Neural cell (in vitro differentiated cells): Measurements from ENCODE around the gene CNTNAP5. TPM values are rescaled to one million over a fixed set of nuclear protein-coding genes. Genes with fewer than 3 reads are reported as not detected.

ENCODE experiments used
- H2AFZ ChIP-seq: fragments of 200-600, 300-800 bp; sonication (generic), shearing (Covaris generic); 2 replicates; pipeline ENCODE4 v1.6.0; 2014; ENCODE audit warnings: low read depth, mild to moderate bottlenecking, antibody characterized with exemption, low read length, moderate library complexity
- H3F3A ChIP-seq: fragments of 200-600 bp; shearing (Covaris generic); 2 replicates; pipeline ENCODE4 v1.6.1; 2016; ENCODE audit warnings: mild to moderate bottlenecking, moderate library complexity, mixed read lengths, antibody characterized with exemption, low read length; ENCODE audit not compliant: insufficient read depth, poor library complexity, severe bottlenecking
- H3K27ac ChIP-seq: fragments of 200-600, 300-800 bp; sonication (generic), shearing (Covaris generic); 2 replicates; pipeline ENCODE4 v1.5.1; 2014; ENCODE audit warnings: mild to moderate bottlenecking, low read length, moderate library complexity
- H3K27me3 ChIP-seq: fragments of 300-800, 200-600 bp; sonication (generic), shearing (Covaris generic); 2 replicates; pipeline ENCODE4 v1.6.0; 2014; ENCODE audit warnings: mild to moderate bottlenecking, low read depth, low read length, moderate library complexity; ENCODE audit not compliant: insufficient read depth
- H3K36me3 ChIP-seq: fragments of 300-800, 200-600 bp; sonication (generic), shearing (Covaris generic); 2 replicates; pipeline ENCODE4 v1.5.1; 2014; ENCODE audit warnings: mild to moderate bottlenecking, antibody characterized with exemption, low read length, moderate library complexity; ENCODE audit not compliant: insufficient read depth
- H3K4me2 ChIP-seq: fragments of 300-800, 200-600 bp; sonication (generic), shearing (Covaris generic); 2 replicates; pipeline ENCODE4 v1.6.0; 2014; ENCODE audit warnings: mild to moderate bottlenecking, low read length
- H3K4me3 ChIP-seq: fragments of 300-800, 200-600 bp; sonication (generic), shearing (Covaris generic); 2 replicates; pipeline ENCODE4 v1.5.1; 2014; ENCODE audit warnings: mild to moderate bottlenecking, low read length, moderate library complexity
- H3K79me2 ChIP-seq: fragments of 200-600 bp; shearing (Covaris generic); replicated peaks from 2 replicates; pipeline ENCODE4 v1.6.0; 2014; ENCODE audit warnings: mild to moderate bottlenecking, low read length, moderate library complexity; ENCODE audit not compliant: insufficient read depth
- H3K9ac ChIP-seq: fragments of 300-800, 200-600 bp; sonication (generic), shearing (Covaris generic); 2 replicates; pipeline ENCODE4 v1.6.1; 2016; ENCODE audit warnings: mild to moderate bottlenecking, low read length, mixed read lengths
- H3K9me2 ChIP-seq: fragments of 200-600 bp; shearing (Covaris generic); 2 replicates; pipeline ENCODE4 v1.6.1; 2016; ENCODE audit warnings: mild to moderate bottlenecking, low read length, mixed read lengths; ENCODE audit not compliant: insufficient read depth
- H3K9me3 ChIP-seq: fragments of 200-600, 300-800 bp; sonication (generic), shearing (Covaris generic); 2 replicates; pipeline ENCODE4 v1.6.1; 2016; ENCODE audit warnings: mild to moderate bottlenecking, mixed run types, low read length, moderate library complexity, mixed read lengths
- H4K20me1 ChIP-seq: fragments of 200-600 bp; shearing (Covaris generic); 2 replicates; pipeline ENCODE4 v1.6.1; 2016; ENCODE audit warnings: mild to moderate bottlenecking, mixed run types; ENCODE audit not compliant: insufficient read depth
- RAD21 ChIP-seq: fragments of 450-650 bp; conservative IDR thresholded peaks from 2 replicates; pipeline ENCODE4 v1.6.1; 2014; ENCODE audit warnings: antibody characterized with exemption, mild to moderate bottlenecking, moderate library complexity
- SMC3 ChIP-seq: fragments of 450-650 bp; conservative IDR thresholded peaks from 2 replicates; pipeline ENCODE4 v1.6.1; 2014; ENCODE audit warnings: antibody characterized with exemption, mild to moderate bottlenecking, moderate library complexity; ENCODE audit not compliant: poor library complexity
- polyA plus RNA-seq: library from polyadenylated mRNA; depleted of rRNA; stranded (reverse); fragments of >200 nt; gene quantifications from 2 replicates; pipeline ENCODE4 v1.2.3, GENCODE V29; 2014
- TF ChIP-seq, protein P1 (sequence below): fragments of 450-650 bp; IDR thresholded peaks from 2 replicates; pipeline ENCODE4 v1.5.1; 2014; ENCODE audit warnings: antibody characterized with exemption, mild to moderate bottlenecking, moderate library complexity; ENCODE audit not compliant: poor library complexity, severe bottlenecking
- TF ChIP-seq, protein P2 (sequence below): IDR thresholded peaks from 2 replicates; pipeline ENCODE4 v1.6.1; 2012; ENCODE audit warnings: borderline replicate concordance

Gene CNTNAP5
- polyA plus RNA-seq, 1 donor from 2014 or later = 19.3 TPM

GRCh38 chr2:124804014-124804940 lies 779.2 kb downstream of the CNTNAP5 start:
- H4K20me1 ChIP-seq = no peaks in the 10 kb centered on the region
- H3K9me2 ChIP-seq = no peaks in the 10 kb centered on the region
- H3K79me2 ChIP-seq = no peaks in the 10 kb centered on the region
- H3K4me2 ChIP-seq = no peak overlapping the region
- no peaks in the 10 kb centered on the region for H3K9me3 ChIP-seq
- no peaks in the 10 kb centered on the region for H3K36me3 ChIP-seq
- no peak overlapping the region for H3K27ac ChIP-seq
- H3K4me3 ChIP-seq = no peak overlapping the region
- TF ChIP-seq, protein P1, sequence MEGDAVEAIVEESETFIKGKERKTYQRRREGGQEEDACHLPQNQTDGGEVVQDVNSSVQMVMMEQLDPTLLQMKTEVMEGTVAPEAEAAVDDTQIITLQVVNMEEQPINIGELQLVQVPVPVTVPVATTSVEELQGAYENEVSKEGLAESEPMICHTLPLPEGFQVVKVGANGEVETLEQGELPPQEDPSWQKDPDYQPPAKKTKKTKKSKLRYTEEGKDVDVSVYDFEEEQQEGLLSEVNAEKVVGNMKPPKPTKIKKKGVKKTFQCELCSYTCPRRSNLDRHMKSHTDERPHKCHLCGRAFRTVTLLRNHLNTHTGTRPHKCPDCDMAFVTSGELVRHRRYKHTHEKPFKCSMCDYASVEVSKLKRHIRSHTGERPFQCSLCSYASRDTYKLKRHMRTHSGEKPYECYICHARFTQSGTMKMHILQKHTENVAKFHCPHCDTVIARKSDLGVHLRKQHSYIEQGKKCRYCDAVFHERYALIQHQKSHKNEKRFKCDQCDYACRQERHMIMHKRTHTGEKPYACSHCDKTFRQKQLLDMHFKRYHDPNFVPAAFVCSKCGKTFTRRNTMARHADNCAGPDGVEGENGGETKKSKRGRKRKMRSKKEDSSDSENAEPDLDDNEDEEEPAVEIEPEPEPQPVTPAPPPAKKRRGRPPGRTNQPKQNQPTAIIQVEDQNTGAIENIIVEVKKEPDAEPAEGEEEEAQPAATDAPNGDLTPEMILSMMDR = peak; percentile 47
- peak; percentile 30 for TF ChIP-seq SMC3
- TF ChIP-seq, protein P2, sequence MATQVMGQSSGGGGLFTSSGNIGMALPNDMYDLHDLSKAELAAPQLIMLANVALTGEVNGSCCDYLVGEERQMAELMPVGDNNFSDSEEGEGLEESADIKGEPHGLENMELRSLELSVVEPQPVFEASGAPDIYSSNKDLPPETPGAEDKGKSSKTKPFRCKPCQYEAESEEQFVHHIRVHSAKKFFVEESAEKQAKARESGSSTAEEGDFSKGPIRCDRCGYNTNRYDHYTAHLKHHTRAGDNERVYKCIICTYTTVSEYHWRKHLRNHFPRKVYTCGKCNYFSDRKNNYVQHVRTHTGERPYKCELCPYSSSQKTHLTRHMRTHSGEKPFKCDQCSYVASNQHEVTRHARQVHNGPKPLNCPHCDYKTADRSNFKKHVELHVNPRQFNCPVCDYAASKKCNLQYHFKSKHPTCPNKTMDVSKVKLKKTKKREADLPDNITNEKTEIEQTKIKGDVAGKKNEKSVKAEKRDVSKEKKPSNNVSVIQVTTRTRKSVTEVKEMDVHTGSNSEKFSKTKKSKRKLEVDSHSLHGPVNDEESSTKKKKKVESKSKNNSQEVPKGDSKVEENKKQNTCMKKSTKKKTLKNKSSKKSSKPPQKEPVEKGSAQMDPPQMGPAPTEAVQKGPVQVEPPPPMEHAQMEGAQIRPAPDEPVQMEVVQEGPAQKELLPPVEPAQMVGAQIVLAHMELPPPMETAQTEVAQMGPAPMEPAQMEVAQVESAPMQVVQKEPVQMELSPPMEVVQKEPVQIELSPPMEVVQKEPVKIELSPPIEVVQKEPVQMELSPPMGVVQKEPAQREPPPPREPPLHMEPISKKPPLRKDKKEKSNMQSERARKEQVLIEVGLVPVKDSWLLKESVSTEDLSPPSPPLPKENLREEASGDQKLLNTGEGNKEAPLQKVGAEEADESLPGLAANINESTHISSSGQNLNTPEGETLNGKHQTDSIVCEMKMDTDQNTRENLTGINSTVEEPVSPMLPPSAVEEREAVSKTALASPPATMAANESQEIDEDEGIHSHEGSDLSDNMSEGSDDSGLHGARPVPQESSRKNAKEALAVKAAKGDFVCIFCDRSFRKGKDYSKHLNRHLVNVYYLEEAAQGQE = no peak
- no peak overlapping the region for H3K9ac ChIP-seq
- no peaks in the 10 kb centered on the region for H3K27me3 ChIP-seq
- H3F3A ChIP-seq = no peaks in the 10 kb centered on the region
- H2AFZ ChIP-seq = no peak overlapping the region

DNA sequence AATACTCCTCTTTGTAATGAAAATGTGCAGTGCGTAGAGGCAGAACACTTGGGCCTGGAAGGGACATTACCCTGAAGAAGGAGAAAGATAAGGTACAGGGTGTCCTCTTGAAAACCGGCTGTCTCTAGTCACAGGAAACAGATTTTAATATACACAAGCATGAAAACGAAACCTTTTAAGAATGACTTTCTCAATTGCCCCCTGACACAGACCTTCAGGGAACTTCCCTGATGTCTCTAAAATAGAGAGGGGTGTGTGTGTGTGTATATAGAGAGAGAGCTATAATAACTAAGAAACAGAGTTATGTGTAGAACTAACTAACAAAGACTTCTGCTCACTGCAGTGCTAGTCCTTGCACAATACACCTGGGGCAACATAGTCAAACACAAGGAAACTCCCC lies 780.0 kb downstream of the CNTNAP5 start:
- Histone ChIP-seq H3K9me3 (no peaks in the 10 kb centered on the region), H3K4me2 (no peak overlapping the region), H3F3A (no peaks in the 10 kb centered on the region), H2AFZ (no peak overlapping the region), H3K79me2 (no peaks in the 10 kb centered on the region), H3K4me3 (no peak overlapping the region), H3K36me3 (no peaks in the 10 kb centered on the region), H4K20me1 (no peaks in the 10 kb centered on the region), H3K27me3 (no peaks in the 10 kb centered on the region), H3K9ac (no peak overlapping the region), H3K27ac (no peak overlapping the region), H3K9me2 (no peaks in the 10 kb centered on the region)
- no peak for TF ChIP-seq RAD21
- TF ChIP-seq, protein P2 = no peak
